ENCODE data around the gene NUDCD2.
"Not testable (repeated sequence)": the region's sequence is repeated elsewhere in the genome, so short reads cannot be mapped to it uniquely, and the experiment has no call there.

The NUDCD2 gene

GRCh38 chr5:163415673-163416072 is 44.2 kb downstream of the NUDCD2 start:
- DNase-seq: not testable (repeated sequence)

- no peak for DNase-seq
Measured at GRCh38 chr5:163410505-163410904, 49.4 kb downstream of the NUDCD2 start.

GRCh38 chr5:163409384-163409783 is 50.5 kb downstream of the NUDCD2 start:
- DNase-seq: no peak

GRCh38 chr5:163408311-163408923 is 51.5 kb downstream of the NUDCD2 start:
- DNase-seq: peak; percentile 48

GRCh38 chr5:163407034-163407655 is 52.8 kb downstream of the NUDCD2 start:
- no peak for DNase-seq

GRCh38 chr5:163404364-163405173 is 55.3 kb downstream of the NUDCD2 start:
- no peak for DNase-seq

- DNase-seq: no peak
Measured at GRCh38 chr5:163402007-163402406, 57.9 kb downstream of the NUDCD2 start.

GRCh38 chr5:163401271-163401670 is 58.6 kb downstream of the NUDCD2 start:
- no peak for DNase-seq

- DNase-seq: no peak
Measured at GRCh38 chr5:163399923-163400322, 60.0 kb downstream of the NUDCD2 start.

GRCh38 chr5:163397354-163397753 is 62.5 kb downstream of the NUDCD2 start:
- DNase-seq: no peak

- not testable (repeated sequence) for DNase-seq
Measured at GRCh38 chr5:163396818-163397340, 63.0 kb downstream of the NUDCD2 start.

Data from kidney glomerular epithelial cell (primary cell).